Pancreas (tissue), 10 donors: ENCODE measurements around the gene PTPRF. TPM values are rescaled to one million over a fixed set of nuclear protein-coding genes. Genes with fewer than 3 reads are reported as not detected.

Experiments used
- ATAC-seq, 4 donors: fragments of 200-7000 bp; cut with Tn5 transposase; one replicate each; pipeline versions ENCODE4 v1.8.0 to v1.9.1; 2020; ENCODE audit warnings: mild to moderate bottlenecking in 4 of 4, moderate library complexity in 4 of 4
- DNase-seq, 6 donors: peaks; one replicate each; pipeline ENCODE4 v3.0.0-alpha.2; 2020
- FAIRE-seq: peaks from 2 replicates; lab custom pipeline; 2012; peaks lifted over from hg19 to GRCh38; lab: Jason Lieb, UNC
- H3K27ac ChIP-seq, 4 donors: fragments of 200-600 bp; sonication (generic); 1 replicate in 3 of 4; 2 replicates in 1 of 4; pipeline versions ENCODE4 v1.5.0 to v1.8.0; 2020
- H3K27me3 ChIP-seq, 4 donors: fragments of 200-600 bp; one replicate each; pipeline ENCODE4 v1.8.0; 2021
- H3K36me3 ChIP-seq, 3 donors: fragments of 200-600 bp; sonication (generic) in 1 of 3; one replicate each; pipeline versions ENCODE4 v1.5.0 to v1.8.0; 2020 to 2021
- H3K4me1 ChIP-seq, 3 donors: fragments of 200-600 bp; one replicate each; pipeline ENCODE4 v1.8.0; 2021
- H3K4me3 ChIP-seq, 4 donors: fragments of 200-600 bp; sonication (generic) in 2 of 4; one replicate each; pipeline versions ENCODE4 v1.5.0 to v1.8.0; 2020 to 2021
- H3K9me3 ChIP-seq, 4 donors: fragments of 200-600 bp; one replicate each; pipeline ENCODE4 v1.8.0; 2021
- WGBS, 2 donors: extraction: QIAGEN DNeasy Blood & Tissue Kit; methylation state at CpG; one replicate each; pipeline ENCODE4 v1.1.7; 2013; 5-methylcytosine and 5-hydroxymethylcytosine counted together
- intact Hi-C, 3 donors: fragments of 100-400 bp; cut with DNase I; formaldehyde crosslinking; loops; one replicate each; pipeline versions ENCODE4 v1.11.1 to v1.14.2; 2022
- polyA plus RNA-seq, 2 donors: library from polyadenylated mRNA; stranded (reverse); fragments of 200-250 nt; gene quantifications; one replicate each; pipeline ENCODE4 v1.2.3, GENCODE V29; 2013
- total RNA-seq, 6 donors: library from RNA; stranded (reverse); fragmentation: NEBNext Ultra II Directional in 4 of 6; extraction: Animal tissue kit (Norgen Biotek cat#: 25700) in 4 of 6; gene quantifications; one replicate each; pipeline versions ENCODE4 v1.2.1 to v1.2.4, GENCODE V29; 2021 to 2023
- TF ChIP-seq, protein P1 (sequence below), 4 donors: fragments of 200-600 bp; sonication (generic) in 3 of 4; IDR thresholded peaks; one replicate each; pipeline versions ENCODE4 v1.5.0 to v1.8.0; 2021; ENCODE audit warnings: antibody characterized with exemption in 4 of 4
- donor health status: healthy with polysubstance abuse.
- donor health status: DM: no; HTN: no; CAD: no; lungs with moderate emphysema.
- donor health status: DM: no; HTN: no; CAD: no.
- donor health status: control.
- donor health status: control.
- donor health status: Bipolar disorder and iron deficiency.
- donor health status: DM: yes; HTN: yes; CAD: no.
- donor health status: DM: no; HTN: no; CAD: no.
- donor health status: DM: no; HTN: no; CAD: no.
- donor health status: DM: yes; HTN: yes; CAD: no.

The PTPRF gene
- total and polyA plus RNA-seq, 8 donors = 42.9 to 210 (median 129) TPM

DNA sequence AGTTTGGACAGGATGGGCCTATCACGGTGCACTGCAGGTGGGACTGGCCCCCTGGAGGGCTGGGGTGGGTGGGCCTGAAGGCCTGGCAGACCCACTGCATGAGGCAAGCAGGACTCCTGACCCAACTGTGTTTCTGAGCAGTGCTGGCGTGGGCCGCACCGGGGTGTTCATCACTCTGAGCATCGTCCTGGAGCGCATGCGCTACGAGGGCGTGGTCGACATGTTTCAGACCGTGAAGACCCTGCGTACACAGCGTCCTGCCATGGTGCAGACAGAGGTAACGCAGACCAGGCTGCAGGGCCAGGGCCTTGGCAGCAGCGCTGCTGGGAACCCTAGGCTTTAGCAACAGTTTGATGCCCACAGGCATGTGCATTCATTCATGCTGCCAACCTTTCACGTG lies 90.3 kb downstream of the PTPRF start:
- intact Hi-C loops = loop anchor here in 1 of 3 donors (10.0 kb wide), 1 partner anchor 96 kb away; no protein-coding TSS in a partner anchor
- WGBS, 2 donors = 93 to 95% methylated on average over 16 of the region's 16 CpGs
- FAIRE-seq (no peak), ATAC-seq (no peak), DNase-seq (peak in 1 of 6 donors; percentile 45)
- Histone ChIP-seq H3K27me3 (no peaks in the 10 kb centered on the region), H3K27ac (no peak overlapping the region), H3K36me3 (peaks cover 0 to 50% (median 8%) of the 10 kb centered on the region in 3 donors), H3K9me3 (no peaks in the 10 kb centered on the region), H3K4me1 (no peaks in the 10 kb centered on the region), H3K4me3 (no peak overlapping the region)
- TF ChIP-seq, protein P1, sequence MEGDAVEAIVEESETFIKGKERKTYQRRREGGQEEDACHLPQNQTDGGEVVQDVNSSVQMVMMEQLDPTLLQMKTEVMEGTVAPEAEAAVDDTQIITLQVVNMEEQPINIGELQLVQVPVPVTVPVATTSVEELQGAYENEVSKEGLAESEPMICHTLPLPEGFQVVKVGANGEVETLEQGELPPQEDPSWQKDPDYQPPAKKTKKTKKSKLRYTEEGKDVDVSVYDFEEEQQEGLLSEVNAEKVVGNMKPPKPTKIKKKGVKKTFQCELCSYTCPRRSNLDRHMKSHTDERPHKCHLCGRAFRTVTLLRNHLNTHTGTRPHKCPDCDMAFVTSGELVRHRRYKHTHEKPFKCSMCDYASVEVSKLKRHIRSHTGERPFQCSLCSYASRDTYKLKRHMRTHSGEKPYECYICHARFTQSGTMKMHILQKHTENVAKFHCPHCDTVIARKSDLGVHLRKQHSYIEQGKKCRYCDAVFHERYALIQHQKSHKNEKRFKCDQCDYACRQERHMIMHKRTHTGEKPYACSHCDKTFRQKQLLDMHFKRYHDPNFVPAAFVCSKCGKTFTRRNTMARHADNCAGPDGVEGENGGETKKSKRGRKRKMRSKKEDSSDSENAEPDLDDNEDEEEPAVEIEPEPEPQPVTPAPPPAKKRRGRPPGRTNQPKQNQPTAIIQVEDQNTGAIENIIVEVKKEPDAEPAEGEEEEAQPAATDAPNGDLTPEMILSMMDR (IDR thresholded peaks at IDR 0.05) = no peak

DNA sequence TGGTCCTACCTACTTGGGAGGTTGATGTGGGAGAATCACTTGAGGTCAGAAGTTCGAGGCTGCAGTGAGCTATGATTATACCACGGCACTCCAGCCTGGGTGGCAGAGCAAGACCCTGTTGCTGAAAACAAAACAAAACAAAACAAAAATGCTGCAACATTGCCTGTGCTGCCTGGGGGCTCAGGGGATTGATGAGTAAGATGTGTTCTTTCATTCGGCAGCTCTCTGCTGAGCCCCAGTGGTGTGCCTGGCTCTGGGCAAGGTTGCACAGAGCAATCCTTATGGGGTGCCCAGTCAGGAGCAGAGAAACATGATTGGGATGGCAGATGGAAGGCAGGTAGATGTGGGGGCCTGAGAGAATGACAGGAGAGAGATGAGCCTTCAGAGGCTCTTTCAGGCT lies 90.7 kb downstream of the PTPRF start:
- Histone ChIP-seq H3K9me3 (no peaks in the 10 kb centered on the region), H3K36me3 (peaks cover 0 to 50% (median 8%) of the 10 kb centered on the region in 3 donors), H3K4me3 (no peak overlapping the region), H3K27ac (no peak overlapping the region), H3K4me1 (no peaks in the 10 kb centered on the region), H3K27me3 (no peaks in the 10 kb centered on the region)
- peak in 1 of 6 donors; percentile 10 for DNase-seq
- TF ChIP-seq, protein P1 (IDR thresholded peaks at IDR 0.05) = no peak
- no peak for ATAC-seq
- 89 to 98% methylated on average over 3 of the region's 3 CpGs for WGBS, 2 donors
- intact Hi-C loops = loop anchor here in 1 of 3 donors (10.0 kb wide), 1 partner anchor 97 kb away; no protein-coding TSS in a partner anchor
- no peak for FAIRE-seq

DNA sequence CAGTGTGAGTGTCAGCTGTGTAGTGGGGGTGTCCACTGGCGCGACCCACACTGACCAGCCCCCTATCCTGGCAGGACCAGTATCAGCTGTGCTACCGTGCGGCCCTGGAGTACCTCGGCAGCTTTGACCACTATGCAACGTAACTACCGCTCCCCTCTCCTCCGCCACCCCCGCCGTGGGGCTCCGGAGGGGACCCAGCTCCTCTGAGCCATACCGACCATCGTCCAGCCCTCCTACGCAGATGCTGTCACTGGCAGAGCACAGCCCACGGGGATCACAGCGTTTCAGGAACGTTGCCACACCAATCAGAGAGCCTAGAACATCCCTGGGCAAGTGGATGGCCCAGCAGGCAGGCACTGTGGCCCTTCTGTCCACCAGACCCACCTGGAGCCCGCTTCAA lies 91.2 kb downstream of the PTPRF start:
- intact Hi-C loops = loop anchor here in 1 of 3 donors (10.0 kb wide), 1 partner anchor 97 kb away; no protein-coding TSS in a partner anchor
- TF ChIP-seq, protein P1 (IDR thresholded peaks at IDR 0.05) = no peak
- 89 to 92% methylated on average over 17 to 18 of the region's 18 CpGs for WGBS, 2 donors
- H3K4me3 ChIP-seq = no peak overlapping the region
- H3K9me3 ChIP-seq = no peaks in the 10 kb centered on the region
- no peaks in the 10 kb centered on the region for H3K4me1 ChIP-seq
- peak in 1 of 6 donors; percentile 38 for DNase-seq
- H3K27me3 ChIP-seq = no peaks in the 10 kb centered on the region
- H3K27ac ChIP-seq = no peak overlapping the region
- no peak for FAIRE-seq
- peaks cover 0 to 50% (median 8%) of the 10 kb centered on the region in 3 donors for H3K36me3 ChIP-seq
- no peak for ATAC-seq

DNA sequence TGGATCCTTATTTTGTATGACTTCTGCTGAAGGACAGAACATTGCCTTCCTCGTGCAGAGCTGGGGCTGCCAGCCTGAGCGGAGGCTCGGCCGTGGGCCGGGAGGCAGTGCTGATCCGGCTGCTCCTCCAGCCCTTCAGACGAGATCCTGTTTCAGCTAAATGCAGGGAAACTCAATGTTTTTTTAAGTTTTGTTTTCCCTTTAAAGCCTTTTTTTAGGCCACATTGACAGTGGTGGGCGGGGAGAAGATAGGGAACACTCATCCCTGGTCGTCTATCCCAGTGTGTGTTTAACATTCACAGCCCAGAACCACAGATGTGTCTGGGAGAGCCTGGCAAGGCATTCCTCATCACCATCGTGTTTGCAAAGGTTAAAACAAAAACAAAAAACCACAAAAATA lies 91.8 kb downstream of the PTPRF start:
- Histone ChIP-seq H3K9me3 (no peaks in the 10 kb centered on the region), H3K27me3 (no peaks in the 10 kb centered on the region), H3K4me3 (no peak overlapping the region), H3K36me3 (peaks cover 0 to 46% (median 8%) of the 10 kb centered on the region in 3 donors), H3K4me1 (no peaks in the 10 kb centered on the region), H3K27ac (no peak overlapping the region)
- DNase-seq (peak in 1 of 6 donors; percentile 50), FAIRE-seq (no peak), ATAC-seq (peak in 1 of 4 donors; percentile 27)
- TF ChIP-seq, protein P1 (IDR thresholded peaks at IDR 0.05) = no peak
- intact Hi-C loops = loop anchor here in 1 of 3 donors (10.0 kb wide), 1 partner anchor 98 kb away; no protein-coding TSS in a partner anchor
- WGBS, 2 donors = 83 to 89% methylated on average over 10 of the region's 10 CpGs
